WTC11 (cell line): ENCODE results near the gene NXT1. TPM values are rescaled to one million over a fixed set of nuclear protein-coding genes. Genes with fewer than 3 reads are reported as not detected.

Source experiments
- ATAC-seq: fragments of 200-7000 bp; cut with Tn5 transposase; 2 replicates; pipeline ENCODE4 v1.10.0; 2021; ENCODE audit warnings: mild to moderate bottlenecking, moderate library complexity
- CTCF ChIA-PET: fragments of 300-600 bp; sonication (Branson Sonifier 250); formaldehyde crosslinking; loops from one replicate; lab custom pipeline; 2021; ENCODE audit warnings: antibody characterized with exemption; lab: Charles Lee
- POLR2A ChIA-PET: fragments of 350-600 bp; sonication (Branson Sonifier 250); formaldehyde crosslinking; loops from one replicate; lab custom pipeline; 2021; ENCODE audit warnings: antibody characterized with exemption; lab: Charles Lee
- DNase-seq: peaks from one replicate; pipeline ENCODE4 v3.0.0; 2021; ENCODE audit warnings: low spot score
- H3K27ac Mint-ChIP-seq: 2 replicates; pipeline ENCODE4 v1.8.0; 2021; ENCODE audit warnings: mixed read lengths
- H3K27me3 Mint-ChIP-seq: 2 replicates; pipeline ENCODE4 v1.8.0; 2021; ENCODE audit warnings: low read depth, mild to moderate bottlenecking, moderate library complexity, mixed read lengths
- H3K36me3 Mint-ChIP-seq: 2 replicates; pipeline ENCODE4 v1.8.0; 2021; ENCODE audit warnings: mixed read lengths
- H3K4me1 Mint-ChIP-seq: 2 replicates; pipeline ENCODE4 v1.8.0; 2022; ENCODE audit warnings: mixed read lengths
- H3K4me3 Mint-ChIP-seq: 2 replicates; pipeline ENCODE4 v1.8.0; 2021; ENCODE audit warnings: mild to moderate bottlenecking, moderate library complexity, mixed read lengths
- H3K9me3 Mint-ChIP-seq: 2 replicates; pipeline ENCODE4 v1.8.0; 2021; ENCODE audit warnings: mixed read lengths
- ATF1 ChIP-seq: sonication (generic); formaldehyde crosslinking; IDR thresholded peaks from 2 replicates; pipeline ENCODE4 v1.8.1; 2023; ENCODE audit warnings: mild to moderate bottlenecking, moderate library complexity, missing genetic modification reagents
- ATF6 ChIP-seq: sonication (generic); formaldehyde crosslinking; IDR thresholded peaks from 2 replicates; pipeline ENCODE4 v1.8.1; 2023; ENCODE audit warnings: mild to moderate bottlenecking, missing genetic modification reagents
- CREM ChIP-seq: sonication (generic); formaldehyde crosslinking; IDR thresholded peaks from 2 replicates; pipeline ENCODE4 v1.8.1; 2022; ENCODE audit warnings: mild to moderate bottlenecking, missing genetic modification reagents, moderate library complexity
- E2F1 ChIP-seq: sonication (generic); formaldehyde crosslinking; IDR thresholded peaks from 2 replicates; pipeline ENCODE4 v1.8.0; 2022; ENCODE audit warnings: mild to moderate bottlenecking, missing genetic modification reagents
- E2F4 ChIP-seq: sonication (generic); formaldehyde crosslinking; IDR thresholded peaks from 2 replicates; pipeline ENCODE4 v1.8.1; 2022; ENCODE audit warnings: low read depth, mild to moderate bottlenecking, moderate library complexity, missing genetic modification reagents, borderline replicate concordance
- FOXJ3 ChIP-seq: sonication (generic); formaldehyde crosslinking; IDR thresholded peaks from 2 replicates; pipeline ENCODE4 v1.9.0; 2021; ENCODE audit warnings: missing genetic modification reagents, mild to moderate bottlenecking, borderline replicate concordance
- FOXK1 ChIP-seq: sonication (generic); formaldehyde crosslinking; IDR thresholded peaks from 2 replicates; pipeline ENCODE4 v1.8.0; 2022; ENCODE audit warnings: mild to moderate bottlenecking, moderate library complexity, missing genetic modification reagents
- FOXP4 ChIP-seq: sonication (generic); formaldehyde crosslinking; IDR thresholded peaks from 2 replicates; pipeline ENCODE4 v1.8.0; 2022; ENCODE audit warnings: mild to moderate bottlenecking, missing genetic modification reagents
- IRF2 ChIP-seq: sonication (generic); formaldehyde crosslinking; IDR thresholded peaks from 2 replicates; pipeline ENCODE4 v1.8.0; 2022; ENCODE audit warnings: low read depth, missing genetic modification reagents, borderline replicate concordance
- MAX ChIP-seq: sonication (generic); formaldehyde crosslinking; IDR thresholded peaks from 2 replicates; pipeline ENCODE4 v1.8.0; 2022; ENCODE audit warnings: mild to moderate bottlenecking, missing genetic modification reagents
- MXD4 ChIP-seq: fragments of 250-450 bp; sonication (Bioruptor Pico); IDR thresholded peaks from 2 replicates; pipeline ENCODE4 v1.8.0; 2021; ENCODE audit warnings: mild to moderate bottlenecking, moderate library complexity, borderline replicate concordance
- NFYB ChIP-seq: sonication (generic); formaldehyde crosslinking; conservative IDR thresholded peaks from 2 replicates; pipeline ENCODE4 v1.8.0; 2022; ENCODE audit warnings: low read depth, missing genetic modification reagents
- NR1H2 ChIP-seq: sonication (generic); formaldehyde crosslinking; IDR thresholded peaks from 2 replicates; pipeline ENCODE4 v1.9.0; 2021; ENCODE audit warnings: mild to moderate bottlenecking, moderate library complexity, missing genetic modification reagents
- NR2C2 ChIP-seq: sonication (generic); formaldehyde crosslinking; IDR thresholded peaks from 2 replicates; pipeline ENCODE4 v1.8.0; 2022; ENCODE audit warnings: mild to moderate bottlenecking, missing genetic modification reagents
- RELA ChIP-seq: sonication (generic); formaldehyde crosslinking; IDR thresholded peaks from 2 replicates; pipeline ENCODE4 v1.8.1; 2022; ENCODE audit warnings: missing genetic modification reagents, mild to moderate bottlenecking, borderline replicate concordance
- SOX15 ChIP-seq: fragments of 250-450 bp; sonication (Bioruptor Pico); IDR thresholded peaks from 2 replicates; pipeline ENCODE4 v1.9.0; 2021; ENCODE audit warnings: mild to moderate bottlenecking
- TEAD1 ChIP-seq: sonication (generic); formaldehyde crosslinking; IDR thresholded peaks from 2 replicates; pipeline ENCODE4 v1.8.0; 2022; ENCODE audit warnings: mild to moderate bottlenecking, missing genetic modification reagents
- USF1 ChIP-seq: sonication (generic); formaldehyde crosslinking; IDR thresholded peaks from 2 replicates; pipeline ENCODE4 v1.8.0; 2022; ENCODE audit warnings: mild to moderate bottlenecking, missing genetic modification reagents
- ZNF138 ChIP-seq: sonication (generic); formaldehyde crosslinking; conservative IDR thresholded peaks from 2 replicates; pipeline ENCODE4 v1.8.1; 2022; ENCODE audit warnings: mild to moderate bottlenecking, moderate library complexity, missing genetic modification reagents
- ZSCAN18 ChIP-seq: fragments of 250-450 bp; sonication (Bioruptor Pico); IDR thresholded peaks from 2 replicates; pipeline ENCODE4 v2.1.2; 2022; ENCODE audit warnings: mild to moderate bottlenecking, moderate library complexity
- total RNA-seq: library from RNA; stranded (reverse); gene quantifications from 3 replicates; pipeline ENCODE4 v1.2.3, GENCODE V29; 2021

The NXT1 gene
- total RNA-seq, 1 experiment from 2014 or later = 18.8 TPM

GRCh38 chr20:23401051-23401450 is 50.5 kb downstream of the NXT1 start:
- ATAC-seq (no peak), DNase-seq (no peak)
- TF ChIP-seq RELA (CRISPR knock-in tag) (no peak), CREM (CRISPR knock-in tag) (no peak), NR1H2 (CRISPR knock-in tag) (no peak), E2F1 (CRISPR knock-in tag) (no peak), ZNF138 (CRISPR knock-in tag) (no peak), USF1 (no peak), IRF2 (no peak), ATF6 (CRISPR knock-in tag) (no peak), MXD4 (CRISPR knock-in tag) (no peak), ATF1 (no peak), FOXP4 (no peak), FOXK1 (CRISPR knock-in tag) (no peak), FOXJ3 (CRISPR knock-in tag) (no peak), ZSCAN18 (CRISPR knock-in tag) (no peak), SOX15 (CRISPR knock-in tag) (no peak), MAX (CRISPR knock-in tag) (no peak), TEAD1 (CRISPR knock-in tag) (no peak), NR2C2 (CRISPR knock-in tag) (no peak), E2F4 (CRISPR knock-in tag) (no peak), NFYB (CRISPR knock-in tag) (no peak)
- Mint-ChIP-seq H3K27me3 (no peaks in the 10 kb centered on the region), H3K27ac (peak overlapping the region; percentile 32; the same call in 1 of the 2 replicates), H3K4me3 (no peak overlapping the region), H3K4me1 (peaks cover 7% of the 10 kb centered on the region), H3K36me3 (peaks cover 15% of the 10 kb centered on the region; the same call in 1 of the 2 replicates), H3K9me3 (no peaks in the 10 kb centered on the region)
- CTCF ChIA-PET = no interaction called here
- POLR2A ChIA-PET = no interaction called here
